ENCODE measurements around the gene TRAF4.

TRAF4 gene

DNA sequence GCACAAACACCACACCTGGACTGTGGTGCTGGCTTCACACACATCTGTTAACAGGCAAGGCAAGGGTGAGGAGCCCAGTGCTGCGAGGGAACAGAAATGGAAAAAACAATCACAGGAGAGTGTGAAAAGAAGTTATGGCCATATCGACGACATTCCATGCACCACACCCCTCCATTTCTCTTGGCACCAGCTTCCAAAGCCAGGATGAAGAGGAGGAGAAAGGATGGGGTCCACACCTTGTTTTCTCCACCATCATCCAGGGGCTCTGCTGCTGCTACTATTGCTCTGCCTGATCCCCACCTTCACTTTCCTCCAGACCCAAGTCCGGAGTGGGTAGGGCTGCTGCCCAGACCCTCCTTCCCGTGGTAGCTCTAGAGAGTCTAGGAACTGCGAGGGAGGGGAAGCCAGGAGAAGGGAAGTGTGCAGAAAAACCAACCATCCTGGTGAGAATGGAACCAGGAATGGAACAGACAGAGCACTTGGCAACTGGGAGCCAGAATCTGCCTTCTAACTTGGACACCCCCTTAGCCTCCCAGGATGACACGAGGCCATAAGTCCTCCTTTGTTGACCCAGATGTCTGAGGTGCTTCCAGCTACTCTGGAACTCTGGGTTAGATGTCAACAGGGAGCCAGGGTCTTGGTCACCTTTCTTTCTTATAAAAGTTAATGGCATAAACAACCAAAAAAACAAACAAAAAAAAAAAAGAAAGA, 31.0 kb upstream of the TRAF4 start:
- no peak for DNase-seq (ENCODE audit: extremely low spot score)
- ChIA-PET POLR2A (interaction anchor here (0.5 kb wide), 1 partner anchor 580 kb away, joined by 6 read pairs; no protein-coding TSS in a partner anchor), CTCF (interaction anchor here (1.0 to 4.0 kb wide), 6 partner anchors 11 to 66 kb away, joined by 3 to 25 read pairs (median 4); partner anchors contain the start of gene TLCD1)
- no peak for TF ChIP-seq CTCF (IDR thresholded peaks at IDR 0.05; ENCODE audit: control extremely low read depth, extremely low read depth, low read depth, missing control alignments)

GRCh38 chr17:28714281-28714680, 29.5 kb upstream of the TRAF4 start:
- TF ChIP-seq CTCF (IDR thresholded peaks at IDR 0.05; ENCODE audit: control extremely low read depth, extremely low read depth, low read depth, missing control alignments): no peak
- ChIA-PET POLR2A (no interaction called here), CTCF (interaction anchor here (2.9 kb wide), 1 partner anchor 13 kb away, joined by 13 read pairs; the partner anchor contains the start of gene TLCD1)
- no peak for DNase-seq (ENCODE audit: extremely low spot score)

DNA sequence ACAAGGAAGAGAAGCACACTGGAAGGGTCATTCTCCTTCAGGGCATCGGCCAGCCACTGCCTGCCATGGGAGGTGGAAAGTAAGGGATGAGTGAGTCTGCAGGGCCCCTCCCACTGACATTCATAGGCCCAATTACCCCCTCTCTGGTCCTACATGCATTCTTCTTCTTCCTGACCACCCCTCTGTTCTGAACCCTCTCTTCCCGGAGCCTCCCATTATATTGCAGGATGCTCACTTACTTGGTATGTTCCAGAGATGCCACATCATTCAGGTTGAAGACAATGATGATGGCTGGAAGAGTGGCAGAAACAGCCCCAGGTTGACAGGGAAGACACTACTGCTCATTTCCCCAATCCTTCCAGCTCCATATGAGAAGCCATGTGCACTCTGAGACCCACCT, 28.6 kb upstream of the TRAF4 start:
- no peak for TF ChIP-seq CTCF (IDR thresholded peaks at IDR 0.05; ENCODE audit: control extremely low read depth, extremely low read depth, low read depth, missing control alignments)
- CTCF ChIA-PET: interaction anchor here (0.7 to 2.9 kb wide), 2 partner anchors 12 to 35 kb away, joined by 3 to 13 read pairs; partner anchors contain the start of gene TLCD1
- POLR2A ChIA-PET: interaction anchor here (0.5 to 0.6 kb wide), 2 partner anchors 11 to 358 kb away, joined by 3 to 4 read pairs; partner anchors contain the start of gene POLDIP2
- no peak for DNase-seq (ENCODE audit: extremely low spot score)

DNA sequence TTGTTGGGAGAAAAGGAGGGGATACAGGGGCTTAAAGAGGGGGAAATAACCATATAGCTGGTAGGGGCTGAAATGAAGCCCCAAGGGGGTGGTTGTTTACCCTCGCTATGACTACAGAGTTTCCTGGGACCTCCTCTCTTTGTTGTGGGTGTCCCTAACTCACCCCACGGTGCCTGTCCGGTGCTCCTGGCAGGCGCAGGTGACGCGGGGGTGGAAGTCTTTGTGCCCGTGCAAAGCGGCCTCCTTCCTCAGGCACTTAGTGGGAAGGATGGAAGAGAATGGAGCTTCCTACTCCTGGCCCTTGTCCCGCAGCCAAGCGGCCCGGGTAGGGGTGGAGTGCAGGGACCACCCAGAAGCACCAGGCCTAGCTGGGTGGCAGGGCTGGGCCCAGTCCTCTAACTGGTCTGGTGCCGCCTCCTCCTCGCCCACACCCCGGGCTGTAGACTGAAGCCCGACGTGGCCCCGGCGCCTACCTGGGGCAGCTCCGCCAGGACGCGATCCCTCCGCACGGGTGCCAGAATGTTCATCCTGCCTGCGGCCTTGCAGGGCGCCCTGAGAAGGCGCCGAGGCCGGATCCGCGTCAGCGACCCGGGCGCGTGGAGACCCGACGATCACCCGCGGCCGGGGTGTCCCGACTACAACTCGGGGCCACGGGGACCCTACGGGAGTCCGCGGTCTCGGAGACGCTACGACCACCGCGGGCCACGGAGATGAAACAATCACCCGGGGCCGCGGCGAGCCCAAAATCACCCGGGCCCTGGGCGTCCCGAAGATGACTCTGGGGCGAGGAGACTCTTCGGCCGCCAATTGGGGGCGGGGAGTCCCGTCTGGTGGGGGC, 26.9 kb upstream of the TRAF4 start:
- no peak for TF ChIP-seq CTCF (IDR thresholded peaks at IDR 0.05; ENCODE audit: control extremely low read depth, extremely low read depth, low read depth, missing control alignments)
- ChIA-PET POLR2A (no interaction called here), CTCF (interaction anchor here (0.7 to 2.9 kb wide), 3 partner anchors 10 to 73 kb away, joined by 3 to 13 read pairs (median 5); partner anchors contain the start of gene TLCD1)
- DNase-seq (ENCODE audit: extremely low spot score): no peak

- CTCF ChIA-PET: interaction anchor here (1.6 kb wide), 1 partner anchor 16 kb away, joined by 5 read pairs; no protein-coding TSS in a partner anchor
- peak; percentile 23 for TF ChIP-seq CTCF (IDR thresholded peaks at IDR 0.05; ENCODE audit: control extremely low read depth, extremely low read depth, low read depth, missing control alignments)
- POLR2A ChIA-PET: no interaction called here
- no peak for DNase-seq (ENCODE audit: extremely low spot score)
Observed at GRCh38 chr17:28717578-28718332, 26.1 kb upstream of the TRAF4 start, which contains the start of gene RAB34. Gene RAB34, minus strand, starts transcription at chr17:28717868. Its CDS starts 602 bp downstream, at chr17:28717266.

All from GM10248 (cell line).